ENCODE results near the gene NRG3. TPM values are rescaled to one million over a fixed set of nuclear protein-coding genes. Genes with fewer than 3 reads are reported as not detected.

NRG3 gene
- total and polyA plus RNA-seq, 3 donors from 2014 or later: 2.7 to 3.9 (median 2.7) TPM

DNA sequence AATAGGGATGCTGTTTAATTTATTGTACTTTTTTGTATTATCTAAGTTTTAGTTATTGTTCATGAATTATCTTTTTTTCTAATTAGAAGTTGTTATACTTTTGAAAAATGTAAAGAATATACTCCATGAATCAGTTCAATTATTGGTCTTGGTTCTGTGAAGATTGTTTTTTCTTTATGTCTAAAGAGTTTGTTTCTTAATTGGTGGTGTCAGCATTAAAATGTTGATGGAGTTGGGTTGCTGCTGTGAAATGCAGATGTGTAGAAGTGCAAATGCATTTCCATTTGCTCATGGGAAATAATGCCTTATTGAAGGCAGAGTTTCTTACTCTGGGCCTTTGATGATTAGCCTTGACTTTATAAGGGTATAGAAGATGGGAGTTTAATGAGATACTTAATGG, 11.9 kb downstream of the NRG3 start:
- no peak for TF ChIP-seq POLR2A (IDR thresholded peaks at IDR 0.05)
- Histone ChIP-seq H3K36me3 (ENCODE audit: low read depth, missing control alignments) (no peaks in the 10 kb centered on the region), H3K4me3 (no peak overlapping the region), H3K27me3 (no peaks in the 10 kb centered on the region), H3K27ac (no peak overlapping the region), H3K4me1 (no peaks in the 10 kb centered on the region), H3K9me3 (no peaks in the 10 kb centered on the region)
- intact Hi-C loops (cut with DNase I; ENCODE audit: low total_unique reads): no loop called here
- DNase-seq: no peak

DNA sequence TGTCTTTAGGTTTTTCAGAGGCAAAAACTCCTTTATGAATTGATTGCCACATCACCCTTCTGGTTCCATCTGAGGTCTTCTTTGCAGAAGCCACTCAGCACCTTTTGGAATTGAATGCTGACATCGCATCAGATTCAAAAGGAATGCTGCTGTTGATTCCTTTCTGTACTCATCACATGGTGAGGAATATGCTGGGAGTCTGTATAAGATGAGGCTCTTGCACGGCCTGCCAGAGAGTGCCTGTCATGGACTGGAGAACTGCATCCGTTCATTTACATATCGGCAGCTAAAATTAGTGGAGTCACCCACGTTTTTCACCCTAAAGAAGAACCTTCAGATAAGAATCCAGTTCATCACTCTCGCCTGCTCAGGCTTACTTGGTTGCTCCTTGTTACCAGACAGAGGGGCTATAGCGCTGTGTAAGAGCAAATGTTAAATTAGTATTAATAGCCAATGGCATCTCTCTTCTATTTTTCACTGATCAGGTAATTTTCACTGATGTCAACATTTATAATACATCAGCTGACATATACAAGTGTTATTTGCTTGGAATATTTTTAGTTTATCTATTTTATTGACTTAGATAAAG, 14.3 kb downstream of the NRG3 start:
- WGBS, 2 donors: 79 to 85% methylated on average over 7 of the region's 7 CpGs
- intact Hi-C loops (cut with DNase I; ENCODE audit: low total_unique reads): no loop called here

DNA sequence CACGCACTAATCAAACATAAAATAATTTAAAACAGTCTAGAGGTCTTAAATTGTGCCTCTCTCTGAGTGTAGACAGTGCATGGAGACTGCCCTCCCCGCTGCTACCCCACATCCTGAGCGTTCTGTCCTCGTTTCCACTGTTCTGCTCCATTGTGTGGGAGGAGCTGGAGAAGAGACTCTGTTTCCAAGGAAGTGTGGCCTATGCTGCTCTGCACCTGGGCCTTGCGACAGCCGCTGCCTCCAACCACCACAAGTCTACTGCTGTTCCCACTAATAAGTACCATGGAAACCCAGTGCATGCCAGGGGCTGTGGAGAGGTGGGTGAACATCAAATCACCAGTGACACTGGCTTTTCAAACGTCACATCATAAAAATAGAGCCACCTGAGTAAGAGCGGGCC, 19.6 kb downstream of the NRG3 start:
- no peak for DNase-seq
- H3K27me3 ChIP-seq: no peaks in the 10 kb centered on the region
- no peaks in the 10 kb centered on the region for H3K9me3 ChIP-seq
- H3K27ac ChIP-seq: no peak overlapping the region
- no peaks in the 10 kb centered on the region for H3K36me3 ChIP-seq (ENCODE audit: low read depth, missing control alignments)
- no peak overlapping the region for H3K4me3 ChIP-seq
- no peaks in the 10 kb centered on the region for H3K4me1 ChIP-seq
- 89 to 91% methylated on average over 8 of the region's 8 CpGs for WGBS, 2 donors
- no peak for TF ChIP-seq CTCF (IDR thresholded peaks at IDR 0.05)
- no peak for TF ChIP-seq POLR2A (IDR thresholded peaks at IDR 0.05)
- intact Hi-C loops (cut with DNase I; ENCODE audit: low total_unique reads): no loop called here

More for the DNA sequence above, 14.3 kb downstream of the NRG3 start:
- H3K36me3 ChIP-seq (ENCODE audit: low read depth, missing control alignments): no peaks in the 10 kb centered on the region
- H3K27me3 ChIP-seq: no peaks in the 10 kb centered on the region
- no peaks in the 10 kb centered on the region for H3K9me3 ChIP-seq
- H3K4me3 ChIP-seq: no peak overlapping the region
- TF ChIP-seq CTCF (IDR thresholded peaks at IDR 0.05) (no peak), POLR2A (IDR thresholded peaks at IDR 0.05) (no peak)
- no peaks in the 10 kb centered on the region for H3K4me1 ChIP-seq
- DNase-seq: no peak
- no peak overlapping the region for H3K27ac ChIP-seq

DNA sequence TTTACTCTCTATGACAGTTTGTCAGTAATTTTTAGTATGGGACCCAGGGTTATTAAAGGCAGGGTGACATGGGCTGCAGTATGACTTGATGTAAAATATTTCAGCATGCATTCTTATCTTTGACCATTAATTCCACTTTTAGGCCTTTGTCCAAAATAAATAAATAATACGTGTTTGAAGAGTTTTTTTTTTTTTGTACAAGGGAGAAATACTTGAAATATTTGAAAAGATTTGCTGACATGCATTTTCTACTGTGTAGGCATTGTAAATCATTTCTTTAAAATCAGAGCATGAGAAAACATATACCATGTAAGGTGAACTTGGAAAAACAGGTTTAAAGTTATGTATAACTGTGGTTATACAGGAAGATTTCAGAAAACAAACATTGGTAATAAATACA, 23.5 kb downstream of the NRG3 start:
- 38 to 44% methylated on average over 1 of the region's 1 CpG for WGBS, 2 donors
- Histone ChIP-seq H3K27ac (no peak overlapping the region), H3K27me3 (no peaks in the 10 kb centered on the region), H3K4me3 (no peak overlapping the region), H3K36me3 (ENCODE audit: low read depth, missing control alignments) (no peaks in the 10 kb centered on the region), H3K9me3 (no peaks in the 10 kb centered on the region), H3K4me1 (no peaks in the 10 kb centered on the region)
- TF ChIP-seq CTCF (IDR thresholded peaks at IDR 0.05) (no peak), POLR2A (IDR thresholded peaks at IDR 0.05) (no peak)
- intact Hi-C loops (cut with DNase I; ENCODE audit: low total_unique reads): no loop called here
- no peak for DNase-seq

DNA sequence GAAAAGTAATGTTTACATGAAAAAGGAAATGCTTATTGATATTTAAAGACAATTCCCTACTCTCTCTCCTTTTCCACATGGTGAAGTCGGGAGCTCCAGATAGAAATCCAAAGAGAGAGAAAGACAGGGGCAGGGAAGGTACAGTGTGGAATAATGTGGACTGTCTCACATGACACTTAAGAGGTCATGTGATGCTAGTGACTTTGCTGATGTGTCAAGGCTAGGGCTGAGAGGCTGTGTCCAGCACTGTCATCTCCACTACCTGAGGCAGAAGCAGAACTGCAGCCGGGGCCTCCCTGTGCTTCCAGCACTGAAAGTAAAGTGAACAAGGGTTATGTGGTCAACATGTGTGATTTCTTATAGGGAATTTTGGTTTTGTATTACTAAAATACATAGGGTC, 26.0 kb downstream of the NRG3 start:
- Histone ChIP-seq H3K27ac (no peak overlapping the region), H3K4me1 (no peaks in the 10 kb centered on the region), H3K36me3 (ENCODE audit: low read depth, missing control alignments) (no peaks in the 10 kb centered on the region), H3K4me3 (no peak overlapping the region), H3K27me3 (no peaks in the 10 kb centered on the region), H3K9me3 (no peaks in the 10 kb centered on the region)
- DNase-seq: no peak
- intact Hi-C loops (cut with DNase I; ENCODE audit: low total_unique reads): no loop called here
- TF ChIP-seq CTCF (IDR thresholded peaks at IDR 0.05) (no peak), POLR2A (IDR thresholded peaks at IDR 0.05) (no peak)
- WGBS, 2 donors: 94 to 95% methylated on average over 2 of the region's 2 CpGs

All from testis (tissue), 3 donors.